Measurements from ENCODE around the gene VDR.

Gene VDR

DNA sequence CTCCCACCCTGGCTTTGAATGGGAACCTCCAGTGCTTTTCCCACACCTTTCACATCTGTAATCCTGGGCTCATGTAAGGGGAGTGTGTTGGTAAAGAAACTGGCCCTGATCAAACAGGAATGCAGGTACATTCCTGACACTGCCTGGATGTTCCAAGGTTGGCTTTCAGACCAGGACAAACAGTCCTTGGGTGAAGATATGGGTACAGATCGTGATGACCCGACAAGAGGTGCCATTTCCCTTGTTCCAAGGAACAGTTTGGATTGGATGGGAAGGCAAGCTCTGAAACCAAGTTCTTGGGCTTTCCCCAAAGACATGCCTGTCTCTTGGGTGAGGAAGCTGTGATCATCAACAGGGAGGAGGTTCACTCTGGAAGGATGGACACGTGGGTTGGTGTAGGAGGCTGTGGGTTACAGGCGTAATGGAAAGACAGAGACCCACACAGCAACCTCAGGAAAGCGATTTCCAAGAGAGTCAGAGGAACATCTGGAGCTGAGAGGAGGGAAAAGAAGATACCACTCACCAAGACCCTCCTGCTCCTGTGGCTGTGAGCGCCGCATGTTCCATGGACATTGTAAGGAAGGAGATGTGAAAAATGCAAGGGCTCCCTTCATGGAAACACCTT is 26.4 kb downstream of the VDR start:
- TF ChIP-seq TCF4 (CRISPR knock-in tag; IDR thresholded peaks at IDR 0.05; ENCODE audit: borderline replicate concordance) = no peak
- no peak for TF ChIP-seq GLIS3 (CRISPR knock-in tag; IDR thresholded peaks at IDR 0.05)
- ATAC-seq = no peak

DNA sequence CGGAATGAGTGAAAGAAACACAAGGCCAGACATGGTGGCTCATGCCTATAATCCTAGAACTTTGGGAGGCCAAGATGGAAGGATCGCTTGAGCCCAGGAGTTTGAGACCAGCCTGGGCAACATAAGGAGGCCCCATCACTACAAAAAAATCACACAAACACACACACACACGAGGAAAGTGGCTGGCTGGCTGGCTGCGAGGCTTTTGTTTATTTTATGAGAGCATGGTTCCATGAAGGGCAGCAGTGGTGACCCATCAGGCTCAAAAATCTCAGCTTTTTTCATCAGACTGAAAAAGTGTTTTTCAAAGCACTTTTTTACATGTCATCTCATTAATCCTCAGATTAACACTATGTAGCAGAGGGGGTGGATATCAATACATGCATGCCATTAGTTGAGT is 27.7 kb downstream of the VDR start:
- TF ChIP-seq CSDC2 (CRISPR knock-in tag; IDR thresholded peaks at IDR 0.05) = no peak
- TF ChIP-seq BACH2 (CRISPR knock-in tag; IDR thresholded peaks at IDR 0.05; ENCODE audit: borderline replicate concordance) = no peak
- no peak for TF ChIP-seq TOX (CRISPR knock-in tag; IDR thresholded peaks at IDR 0.05; ENCODE audit: borderline replicate concordance)
- TF ChIP-seq ZFP3 (CRISPR knock-in tag; IDR thresholded peaks at IDR 0.05) = no peak
- TF ChIP-seq ESRRG (CRISPR knock-in tag; IDR thresholded peaks at IDR 0.05) = no peak
- TF ChIP-seq TCF4 (CRISPR knock-in tag; IDR thresholded peaks at IDR 0.05; ENCODE audit: borderline replicate concordance) = no peak
- no peak for TF ChIP-seq RARB (CRISPR knock-in tag; IDR thresholded peaks at IDR 0.05)
- TF ChIP-seq, protein P1, sequence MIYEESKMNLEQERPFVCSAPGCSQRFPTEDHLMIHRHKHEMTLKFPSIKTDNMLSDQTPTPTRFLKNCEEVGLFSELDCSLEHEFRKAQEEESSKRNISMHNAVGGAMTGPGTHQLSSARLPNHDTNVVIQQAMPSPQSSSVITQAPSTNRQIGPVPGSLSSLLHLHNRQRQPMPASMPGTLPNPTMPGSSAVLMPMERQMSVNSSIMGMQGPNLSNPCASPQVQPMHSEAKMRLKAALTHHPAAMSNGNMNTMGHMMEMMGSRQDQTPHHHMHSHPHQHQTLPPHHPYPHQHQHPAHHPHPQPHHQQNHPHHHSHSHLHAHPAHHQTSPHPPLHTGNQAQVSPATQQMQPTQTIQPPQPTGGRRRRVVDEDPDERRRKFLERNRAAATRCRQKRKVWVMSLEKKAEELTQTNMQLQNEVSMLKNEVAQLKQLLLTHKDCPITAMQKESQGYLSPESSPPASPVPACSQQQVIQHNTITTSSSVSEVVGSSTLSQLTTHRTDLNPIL (CRISPR knock-in tag; IDR thresholded peaks at IDR 0.05; ENCODE audit: low read depth) = no peak
- no peak for TF ChIP-seq ZNF70 (CRISPR knock-in tag; IDR thresholded peaks at IDR 0.05)
- no peak for TF ChIP-seq ISL1 (CRISPR knock-in tag; IDR thresholded peaks at IDR 0.05)
- no peak for ATAC-seq

DNA sequence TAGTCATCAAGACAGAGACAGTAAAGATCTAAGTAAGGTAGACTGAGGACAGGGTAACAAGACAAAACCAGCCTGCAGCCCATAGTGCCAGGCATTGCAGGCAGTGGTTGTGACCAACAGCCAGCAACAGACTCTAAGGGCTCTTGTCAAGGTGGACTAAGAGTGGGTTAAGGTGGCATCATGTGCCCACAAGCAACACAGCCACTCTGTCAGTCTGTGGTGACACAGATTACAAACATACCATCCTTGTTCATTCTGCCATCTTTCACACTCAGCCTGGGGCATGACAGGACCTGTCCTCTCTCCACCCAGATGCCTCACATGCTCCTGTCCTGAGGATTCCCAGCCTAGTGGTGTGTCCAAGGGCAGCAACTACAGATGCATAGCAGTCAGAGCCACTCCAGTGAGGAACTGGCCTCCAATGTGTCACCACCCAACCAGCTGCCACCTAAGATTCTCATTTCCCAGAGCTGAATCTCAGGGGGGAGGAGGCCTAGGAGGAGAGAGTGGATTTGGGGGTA is 28.3 kb downstream of the VDR start:
- TF ChIP-seq OSR1 (CRISPR knock-in tag; IDR thresholded peaks at IDR 0.05) (no peak), ZNF8 (CRISPR knock-in tag; IDR thresholded peaks at IDR 0.05) (no peak), BACH2 (CRISPR knock-in tag; IDR thresholded peaks at IDR 0.05; ENCODE audit: borderline replicate concordance) (no peak), ZNF565 (CRISPR knock-in tag; conservative IDR thresholded peaks at IDR 0.05; ENCODE audit: low read depth) (no peak), CSDC2 (CRISPR knock-in tag; IDR thresholded peaks at IDR 0.05) (no peak), ZNF70 (CRISPR knock-in tag; IDR thresholded peaks at IDR 0.05) (no peak), PPARA (CRISPR knock-in tag; IDR thresholded peaks at IDR 0.05; ENCODE audit: borderline replicate concordance) (no peak), RARB (CRISPR knock-in tag; IDR thresholded peaks at IDR 0.05) (no peak), ARNTL (CRISPR knock-in tag; IDR thresholded peaks at IDR 0.05; ENCODE audit: borderline replicate concordance, low read depth) (no peak), ESRRG (CRISPR knock-in tag; IDR thresholded peaks at IDR 0.05) (no peak), ISL1 (CRISPR knock-in tag; IDR thresholded peaks at IDR 0.05) (no peak), SNAI2 (CRISPR knock-in tag; IDR thresholded peaks at IDR 0.05) (no peak), TCF4 (CRISPR knock-in tag; IDR thresholded peaks at IDR 0.05; ENCODE audit: borderline replicate concordance) (no peak), GLIS3 (CRISPR knock-in tag; IDR thresholded peaks at IDR 0.05) (no peak), TOX (CRISPR knock-in tag; IDR thresholded peaks at IDR 0.05; ENCODE audit: borderline replicate concordance) (no peak)
- TF ChIP-seq, protein P2, sequence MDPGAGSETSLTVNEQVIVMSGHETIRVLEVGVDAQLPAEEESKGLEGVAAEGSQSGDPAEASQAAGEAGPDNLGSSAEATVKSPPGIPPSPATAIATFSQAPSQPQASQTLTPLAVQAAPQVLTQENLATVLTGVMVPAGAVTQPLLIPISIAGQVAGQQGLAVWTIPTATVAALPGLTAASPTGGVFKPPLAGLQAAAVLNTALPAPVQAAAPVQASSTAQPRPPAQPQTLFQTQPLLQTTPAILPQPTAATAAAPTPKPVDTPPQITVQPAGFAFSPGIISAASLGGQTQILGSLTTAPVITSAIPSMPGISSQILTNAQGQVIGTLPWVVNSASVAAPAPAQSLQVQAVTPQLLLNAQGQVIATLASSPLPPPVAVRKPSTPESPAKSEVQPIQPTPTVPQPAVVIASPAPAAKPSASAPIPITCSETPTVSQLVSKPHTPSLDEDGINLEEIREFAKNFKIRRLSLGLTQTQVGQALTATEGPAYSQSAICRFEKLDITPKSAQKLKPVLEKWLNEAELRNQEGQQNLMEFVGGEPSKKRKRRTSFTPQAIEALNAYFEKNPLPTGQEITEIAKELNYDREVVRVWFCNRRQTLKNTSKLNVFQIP (CRISPR knock-in tag; IDR thresholded peaks at IDR 0.05; ENCODE audit: borderline replicate concordance, low read depth) = no peak
- TF ChIP-seq, protein P3, sequence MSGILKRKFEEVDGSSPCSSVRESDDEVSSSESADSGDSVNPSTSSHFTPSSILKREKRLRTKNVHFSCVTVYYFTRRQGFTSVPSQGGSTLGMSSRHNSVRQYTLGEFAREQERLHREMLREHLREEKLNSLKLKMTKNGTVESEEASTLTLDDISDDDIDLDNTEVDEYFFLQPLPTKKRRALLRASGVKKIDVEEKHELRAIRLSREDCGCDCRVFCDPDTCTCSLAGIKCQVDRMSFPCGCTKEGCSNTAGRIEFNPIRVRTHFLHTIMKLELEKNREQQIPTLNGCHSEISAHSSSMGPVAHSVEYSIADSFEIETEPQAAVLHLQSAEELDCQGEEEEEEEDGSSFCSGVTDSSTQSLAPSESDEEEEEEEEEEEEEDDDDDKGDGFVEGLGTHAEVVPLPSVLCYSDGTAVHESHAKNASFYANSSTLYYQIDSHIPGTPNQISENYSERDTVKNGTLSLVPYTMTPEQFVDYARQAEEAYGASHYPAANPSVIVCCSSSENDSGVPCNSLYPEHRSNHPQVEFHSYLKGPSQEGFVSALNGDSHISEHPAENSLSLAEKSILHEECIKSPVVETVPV (CRISPR knock-in tag; IDR thresholded peaks at IDR 0.05) = no peak
- TF ChIP-seq, protein P1 (CRISPR knock-in tag; IDR thresholded peaks at IDR 0.05; ENCODE audit: low read depth) = no peak
- TF ChIP-seq, protein P4, sequence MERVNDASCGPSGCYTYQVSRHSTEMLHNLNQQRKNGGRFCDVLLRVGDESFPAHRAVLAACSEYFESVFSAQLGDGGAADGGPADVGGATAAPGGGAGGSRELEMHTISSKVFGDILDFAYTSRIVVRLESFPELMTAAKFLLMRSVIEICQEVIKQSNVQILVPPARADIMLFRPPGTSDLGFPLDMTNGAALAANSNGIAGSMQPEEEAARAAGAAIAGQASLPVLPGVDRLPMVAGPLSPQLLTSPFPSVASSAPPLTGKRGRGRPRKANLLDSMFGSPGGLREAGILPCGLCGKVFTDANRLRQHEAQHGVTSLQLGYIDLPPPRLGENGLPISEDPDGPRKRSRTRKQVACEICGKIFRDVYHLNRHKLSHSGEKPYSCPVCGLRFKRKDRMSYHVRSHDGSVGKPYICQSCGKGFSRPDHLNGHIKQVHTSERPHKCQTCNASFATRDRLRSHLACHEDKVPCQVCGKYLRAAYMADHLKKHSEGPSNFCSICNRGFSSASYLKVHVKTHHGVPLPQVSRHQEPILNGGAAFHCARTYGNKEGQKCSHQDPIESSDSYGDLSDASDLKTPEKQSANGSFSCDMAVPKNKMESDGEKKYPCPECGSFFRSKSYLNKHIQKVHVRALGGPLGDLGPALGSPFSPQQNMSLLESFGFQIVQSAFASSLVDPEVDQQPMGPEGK (CRISPR knock-in tag; IDR thresholded peaks at IDR 0.05; ENCODE audit: borderline replicate concordance) = no peak
- TF ChIP-seq, protein P5, sequence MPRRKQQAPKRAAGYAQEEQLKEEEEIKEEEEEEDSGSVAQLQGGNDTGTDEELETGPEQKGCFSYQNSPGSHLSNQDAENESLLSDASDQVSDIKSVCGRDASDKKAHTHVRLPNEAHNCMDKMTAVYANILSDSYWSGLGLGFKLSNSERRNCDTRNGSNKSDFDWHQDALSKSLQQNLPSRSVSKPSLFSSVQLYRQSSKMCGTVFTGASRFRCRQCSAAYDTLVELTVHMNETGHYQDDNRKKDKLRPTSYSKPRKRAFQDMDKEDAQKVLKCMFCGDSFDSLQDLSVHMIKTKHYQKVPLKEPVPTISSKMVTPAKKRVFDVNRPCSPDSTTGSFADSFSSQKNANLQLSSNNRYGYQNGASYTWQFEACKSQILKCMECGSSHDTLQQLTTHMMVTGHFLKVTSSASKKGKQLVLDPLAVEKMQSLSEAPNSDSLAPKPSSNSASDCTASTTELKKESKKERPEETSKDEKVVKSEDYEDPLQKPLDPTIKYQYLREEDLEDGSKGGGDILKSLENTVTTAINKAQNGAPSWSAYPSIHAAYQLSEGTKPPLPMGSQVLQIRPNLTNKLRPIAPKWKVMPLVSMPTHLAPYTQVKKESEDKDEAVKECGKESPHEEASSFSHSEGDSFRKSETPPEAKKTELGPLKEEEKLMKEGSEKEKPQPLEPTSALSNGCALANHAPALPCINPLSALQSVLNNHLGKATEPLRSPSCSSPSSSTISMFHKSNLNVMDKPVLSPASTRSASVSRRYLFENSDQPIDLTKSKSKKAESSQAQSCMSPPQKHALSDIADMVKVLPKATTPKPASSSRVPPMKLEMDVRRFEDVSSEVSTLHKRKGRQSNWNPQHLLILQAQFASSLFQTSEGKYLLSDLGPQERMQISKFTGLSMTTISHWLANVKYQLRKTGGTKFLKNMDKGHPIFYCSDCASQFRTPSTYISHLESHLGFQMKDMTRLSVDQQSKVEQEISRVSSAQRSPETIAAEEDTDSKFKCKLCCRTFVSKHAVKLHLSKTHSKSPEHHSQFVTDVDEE (CRISPR knock-in tag; IDR thresholded peaks at IDR 0.05) = no peak
- ATAC-seq = no peak
